PC-3 (cell line): Measurements from ENCODE around the gene DNAH17. TPM values are rescaled to one million over a fixed set of nuclear protein-coding genes. Genes with fewer than 3 reads are reported as not detected.

ENCODE experiments used
- ATAC-seq: fragments of 200-7000 bp; cut with Tn5 transposase; 2 replicates; pipeline ENCODE4 v1.9.1; 2020; ENCODE audit warnings: mild to moderate bottlenecking, moderate library complexity
- BruUV-seq: library from RNA; stranded (reverse); fragments of 400-500 nt; replicated peaks from 2 replicates; lab custom pipeline; 2021; lab: Mats Ljungman, UMichigan
- CTCF ChIA-PET: fragments of 300-600 bp; sonication (Branson Sonifier 250); formaldehyde crosslinking; loops from one replicate; lab custom pipeline; 2022; ENCODE audit warnings: antibody characterized with exemption; lab: Charles Lee
- POLR2A ChIA-PET: fragments of 300-600 bp; sonication (Branson Sonifier 250); formaldehyde crosslinking; loops from one replicate; lab custom pipeline; 2022; ENCODE audit warnings: antibody characterized with exemption; ENCODE audit not compliant: unreplicated experiment; lab: Charles Lee
- DNase-seq: peaks from one replicate; pipeline ENCODE4 v3.0.0-alpha.2; 2015
- H2AFZ ChIP-seq: fragments of 300-600 bp; sonication (generic); 2 replicates; pipeline ENCODE4 v1.6.0; 2016; ENCODE audit warnings: antibody characterized with exemption, low read length
- H3F3A ChIP-seq: fragments of 300-600 bp; sonication (generic); one replicate; pipeline ENCODE4 v1.6.0; 2017; ENCODE audit warnings: antibody characterized with exemption, low read length, control low read depth, mild to moderate bottlenecking; ENCODE audit not compliant: unreplicated experiment
- H3K27ac ChIP-seq: fragments of 300-600 bp; sonication (generic); 2 replicates; pipeline ENCODE4 v1.5.1; 2016; ENCODE audit warnings: mild to moderate bottlenecking, low read length
- H3K27me3 ChIP-seq: fragments of 300-600 bp; sonication (generic); 2 replicates; pipeline ENCODE4 v1.6.1; 2016; ENCODE audit warnings: low read length, mixed read lengths
- H3K36me3 ChIP-seq: fragments of 300-600 bp; sonication (generic); 2 replicates; pipeline ENCODE4 v1.6.1; 2016; ENCODE audit warnings: low read depth, mixed run types, low read length, mixed read lengths
- H3K4me1 ChIP-seq: fragments of 300-600 bp; sonication (generic); 2 replicates; pipeline ENCODE4 v1.5.1; 2016; ENCODE audit warnings: low read length; ENCODE audit not compliant: insufficient read depth
- H3K4me2 ChIP-seq: fragments of 300-600 bp; sonication (generic); 2 replicates; pipeline ENCODE4 v1.6.0; 2016; ENCODE audit warnings: low read length
- H3K4me3 ChIP-seq: fragments of 300-600 bp; sonication (generic); 2 replicates; pipeline ENCODE4 v1.5.1; 2016; ENCODE audit warnings: mild to moderate bottlenecking, low read length, mixed read lengths
- H3K79me2 ChIP-seq: fragments of 300-600 bp; sonication (generic); 2 replicates; pipeline ENCODE4 v1.6.1; 2017; ENCODE audit warnings: low read length, mixed read lengths
- H3K9ac ChIP-seq: fragments of 300-600 bp; sonication (generic); 2 replicates; pipeline ENCODE4 v1.6.0; 2016; ENCODE audit warnings: mild to moderate bottlenecking, low read length
- H3K9me2 ChIP-seq: fragments of 300-600 bp; sonication (generic); replicated peaks from 2 replicates; pipeline ENCODE4 v1.6.1; 2016; ENCODE audit warnings: mixed run types, low read length, mixed read lengths
- H3K9me3 ChIP-seq: fragments of 300-600 bp; sonication (generic); 2 replicates; pipeline ENCODE4 v1.6.1; 2016; ENCODE audit warnings: low read length, mixed read lengths
- H4K20me1 ChIP-seq: fragments of 300-600 bp; sonication (generic); 2 replicates; pipeline ENCODE4 v1.6.1; 2016; ENCODE audit warnings: low read length, mixed read lengths
- EZH2 ChIP-seq: fragments of 300-600 bp; sonication (generic); IDR thresholded peaks from one replicate; pipeline ENCODE4 v1.6.1; 2017; ENCODE audit warnings: antibody characterized with exemption, mild to moderate bottlenecking, low read length; ENCODE audit not compliant: unreplicated experiment
- EZH2phosphoT487 ChIP-seq: fragments of 300-600 bp; sonication (generic); IDR thresholded peaks from 2 replicates; pipeline ENCODE4 v1.6.1; 2018; ENCODE audit warnings: mild to moderate bottlenecking, antibody characterized with exemption, low read length, borderline replicate concordance
- intact Hi-C: fragments of 100-400 bp; cut with micrococcal nuclease; formaldehyde crosslinking; loops from 2 replicates; pipeline ENCODE4 v1.9.0; 2023
- total RNA-seq: library from RNA; depleted of rRNA; stranded (reverse); fragments of >200 nt; gene quantifications from 2 replicates; pipeline ENCODE4 v1.2.3, GENCODE V29; 2014
- TF ChIP-seq, protein P1 (sequence below): fragments of 300-600 bp; sonication (generic); conservative IDR thresholded peaks from 2 replicates; pipeline ENCODE4 v1.5.1; 2017; ENCODE audit warnings: antibody characterized with exemption, low read depth, mild to moderate bottlenecking, low read length

Gene DNAH17
- total RNA-seq, 1 experiment from 2014 or later, result 0.04 TPM

DNA sequence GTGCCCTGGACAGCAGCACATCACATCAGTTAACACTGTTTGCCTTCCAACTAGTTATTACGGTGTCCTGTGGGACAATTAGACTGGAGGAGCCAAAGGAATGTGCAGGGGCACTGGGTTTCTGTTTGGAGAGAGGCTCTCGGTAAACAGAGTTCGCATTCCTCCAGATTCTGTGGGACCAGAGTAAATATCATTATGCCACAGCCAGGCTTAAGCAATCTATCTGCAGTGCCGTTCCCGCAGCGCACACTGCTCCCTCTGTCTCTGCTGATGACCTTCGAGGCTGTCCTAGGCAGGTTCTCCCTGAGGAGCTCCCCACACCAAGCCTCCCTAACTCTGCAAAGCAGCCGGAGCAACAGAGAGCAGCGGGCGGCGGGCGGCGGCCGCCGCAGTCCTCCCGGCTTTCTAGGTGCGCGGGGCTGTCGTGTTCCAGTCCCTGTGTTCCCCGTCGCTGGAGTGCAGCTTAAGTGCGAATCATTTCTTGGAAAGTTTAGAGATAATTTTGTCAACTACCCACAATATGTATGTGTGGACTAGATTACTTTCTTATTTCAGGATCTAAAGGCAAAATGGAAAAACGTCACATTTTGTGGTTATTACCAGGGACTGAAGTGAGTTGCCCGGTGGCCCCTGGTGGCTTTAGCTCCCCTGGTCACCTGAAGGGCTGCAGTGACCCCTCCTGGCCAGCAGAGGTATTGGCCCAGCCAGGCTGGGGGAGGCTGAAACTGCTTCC is 155.5 kb downstream of the DNAH17 start:
- no peak overlapping the region for H3K4me3 ChIP-seq
- no peaks in the 10 kb centered on the region for H3K4me1 ChIP-seq
- no peak overlapping the region for H2AFZ ChIP-seq
- H3K36me3 ChIP-seq, result peaks cover 29% of the 10 kb centered on the region
- no peaks in the 10 kb centered on the region for H3K79me2 ChIP-seq
- DNase-seq (peak; percentile 87), ATAC-seq (peak; percentile 91)
- H3K27ac ChIP-seq, result no peak overlapping the region
- H3F3A ChIP-seq, result peaks cover 3% of the 10 kb centered on the region
- no peaks in the 10 kb centered on the region for H4K20me1 ChIP-seq
- intact Hi-C loops, result loop anchor here (1.0 to 2.0 kb wide), 4 partner anchors 61 to 170 kb away; partner anchors contain the start of gene SOCS3
- H3K27me3 ChIP-seq, result no peaks in the 10 kb centered on the region
- POLR2A ChIA-PET, result no interaction called here
- CTCF ChIA-PET, result interaction anchor here (0.6 to 2.8 kb wide), 6 partner anchors 60 to 337 kb away, joined by 3 to 20 read pairs (median 4); no protein-coding TSS in a partner anchor
- TF ChIP-seq EZH2phosphoT487 (no peak), EZH2 (no peak)
- TF ChIP-seq, protein P1, sequence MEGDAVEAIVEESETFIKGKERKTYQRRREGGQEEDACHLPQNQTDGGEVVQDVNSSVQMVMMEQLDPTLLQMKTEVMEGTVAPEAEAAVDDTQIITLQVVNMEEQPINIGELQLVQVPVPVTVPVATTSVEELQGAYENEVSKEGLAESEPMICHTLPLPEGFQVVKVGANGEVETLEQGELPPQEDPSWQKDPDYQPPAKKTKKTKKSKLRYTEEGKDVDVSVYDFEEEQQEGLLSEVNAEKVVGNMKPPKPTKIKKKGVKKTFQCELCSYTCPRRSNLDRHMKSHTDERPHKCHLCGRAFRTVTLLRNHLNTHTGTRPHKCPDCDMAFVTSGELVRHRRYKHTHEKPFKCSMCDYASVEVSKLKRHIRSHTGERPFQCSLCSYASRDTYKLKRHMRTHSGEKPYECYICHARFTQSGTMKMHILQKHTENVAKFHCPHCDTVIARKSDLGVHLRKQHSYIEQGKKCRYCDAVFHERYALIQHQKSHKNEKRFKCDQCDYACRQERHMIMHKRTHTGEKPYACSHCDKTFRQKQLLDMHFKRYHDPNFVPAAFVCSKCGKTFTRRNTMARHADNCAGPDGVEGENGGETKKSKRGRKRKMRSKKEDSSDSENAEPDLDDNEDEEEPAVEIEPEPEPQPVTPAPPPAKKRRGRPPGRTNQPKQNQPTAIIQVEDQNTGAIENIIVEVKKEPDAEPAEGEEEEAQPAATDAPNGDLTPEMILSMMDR, result peak; percentile 99
- H3K9me3 ChIP-seq, result no peaks in the 10 kb centered on the region
- H3K9me2 ChIP-seq, result no peaks in the 10 kb centered on the region
- H3K9ac ChIP-seq, result no peak overlapping the region
- no TSS peak for BruUV-seq
- no peak overlapping the region for H3K4me2 ChIP-seq

DNA sequence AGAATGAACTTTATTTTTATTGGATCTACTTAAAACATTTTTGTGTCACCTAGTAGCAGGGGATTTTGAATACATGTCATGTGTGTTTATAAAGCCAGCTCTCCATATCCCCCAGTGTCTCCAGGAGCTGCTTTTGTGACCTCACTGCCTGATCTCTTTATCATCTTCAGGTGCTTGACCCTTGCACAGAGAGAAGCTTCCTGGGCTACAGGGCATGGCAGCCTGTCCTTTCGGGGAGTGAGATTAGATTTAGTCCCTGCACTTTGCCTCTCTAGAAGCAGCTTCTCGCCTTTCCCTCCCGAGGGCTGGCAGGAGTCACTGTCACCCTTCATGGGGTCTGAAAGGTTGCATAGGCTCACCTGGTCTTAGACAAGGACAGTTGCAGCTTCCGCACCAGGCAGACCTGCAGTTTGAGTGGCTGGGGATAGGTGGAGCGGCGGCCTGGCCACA is 156.1 kb downstream of the DNAH17 start:
- no peaks in the 10 kb centered on the region for H3K79me2 ChIP-seq
- H3K4me1 ChIP-seq, result no peaks in the 10 kb centered on the region
- no peaks in the 10 kb centered on the region for H3K9me2 ChIP-seq
- no peak for ATAC-seq
- peaks cover 28% of the 10 kb centered on the region for H3K36me3 ChIP-seq
- ChIA-PET CTCF (interaction anchor here (0.6 to 2.8 kb wide), 4 partner anchors 53 to 170 kb away, joined by 4 to 20 read pairs (median 10); no protein-coding TSS in a partner anchor), POLR2A (no interaction called here)
- no peak overlapping the region for H3K27ac ChIP-seq
- no peak overlapping the region for H3K9ac ChIP-seq
- no TSS peak for BruUV-seq
- TF ChIP-seq EZH2phosphoT487 (no peak), EZH2 (no peak)
- TF ChIP-seq, protein P1, result no peak
- H4K20me1 ChIP-seq, result no peaks in the 10 kb centered on the region
- H3F3A ChIP-seq, result peaks cover 3% of the 10 kb centered on the region
- intact Hi-C loops, result no loop called here
- no peak for DNase-seq
- H3K4me3 ChIP-seq, result no peak overlapping the region
- no peaks in the 10 kb centered on the region for H3K9me3 ChIP-seq
- H2AFZ ChIP-seq, result no peak overlapping the region
- H3K4me2 ChIP-seq, result no peak overlapping the region
- no peaks in the 10 kb centered on the region for H3K27me3 ChIP-seq
